H9 (cell line): ENCODE data around the gene MLANA. TPM values are rescaled to one million over a fixed set of nuclear protein-coding genes. Genes with fewer than 3 reads are reported as not detected.
A peak's percentile ranks its signal among the peaks of the same experiment; 100 is the strongest.

Experiments used
- DNase-seq: peaks from one replicate; pipeline ENCODE4 v3.0.0-alpha.2; 2017
- H2AFZ ChIP-seq: one replicate; pipeline ENCODE4 v1.6.1; 2013; ENCODE audit warnings: mild to moderate bottlenecking, low read length, control low read depth, moderate library complexity
- H2AK5ac ChIP-seq: 2 replicates; pipeline ENCODE4 v1.6.1; 2013; ENCODE audit warnings: low read length, control low read depth, mixed read lengths; ENCODE audit not compliant: insufficient read length
- H2BK120ac ChIP-seq: one replicate; pipeline ENCODE4 v1.6.1; 2013; ENCODE audit warnings: low read depth, mild to moderate bottlenecking, low read length, control low read depth, inconsistent platforms; ENCODE audit not compliant: poor library complexity, severe bottlenecking
- H2BK12ac ChIP-seq: 2 replicates; pipeline ENCODE4 v1.6.1; 2013; ENCODE audit warnings: low read length, control low read depth, mixed read lengths, low read depth; ENCODE audit not compliant: insufficient read length
- H2BK15ac ChIP-seq: 2 replicates; pipeline ENCODE4 v1.6.1; 2013; ENCODE audit warnings: low read depth, low read length, control low read depth
- H2BK20ac ChIP-seq: one replicate; pipeline ENCODE4 v1.6.1; 2013; ENCODE audit warnings: low read depth, mild to moderate bottlenecking, low read length, control low read depth, inconsistent platforms; ENCODE audit not compliant: poor library complexity, severe bottlenecking
- H2BK5ac ChIP-seq: 2 replicates; pipeline ENCODE4 v1.6.1; 2013; ENCODE audit warnings: low read length, control low read depth, mixed read lengths; ENCODE audit not compliant: insufficient read length
- H3K14ac ChIP-seq: 2 replicates; pipeline ENCODE4 v1.6.1; 2013; ENCODE audit warnings: low read length, control low read depth; ENCODE audit not compliant: insufficient read depth
- H3K18ac ChIP-seq: 2 replicates; pipeline ENCODE4 v1.6.1; 2013; ENCODE audit warnings: low read depth, mild to moderate bottlenecking, mixed read lengths, low read length, control low read depth; ENCODE audit not compliant: insufficient read length
- H3K23ac ChIP-seq: 2 replicates; pipeline ENCODE4 v1.6.1; 2013; ENCODE audit warnings: low read length, control low read depth, mixed read lengths, low read depth; ENCODE audit not compliant: insufficient read length
- H3K23me2 ChIP-seq: 2 replicates; pipeline ENCODE4 v1.6.1; 2013; ENCODE audit warnings: low read depth, mild to moderate bottlenecking, mixed read lengths, low read length, control low read depth; ENCODE audit not compliant: insufficient read length, poor library complexity, severe bottlenecking
- H3K27ac ChIP-seq: 2 replicates; pipeline ENCODE4 v1.5.1; 2013; ENCODE audit warnings: low read length, control low read depth, mixed read lengths, low read depth; ENCODE audit not compliant: insufficient read length
- H3K27me3 ChIP-seq: 2 replicates; pipeline ENCODE4 v1.6.1; 2013; ENCODE audit warnings: low read length, control low read depth, inconsistent platforms; ENCODE audit not compliant: insufficient read depth
- H3K4ac ChIP-seq: 2 replicates; pipeline ENCODE4 v1.6.1; 2013; ENCODE audit warnings: low read depth, mild to moderate bottlenecking, control low read depth, inconsistent platforms, low read length, moderate library complexity
- H3K4me1 ChIP-seq: 2 replicates; pipeline ENCODE4 v1.6.1; 2013; ENCODE audit warnings: low read length, control low read depth, inconsistent platforms; ENCODE audit not compliant: insufficient read depth
- H3K4me2 ChIP-seq: 2 replicates; pipeline ENCODE4 v1.6.1; 2013; ENCODE audit warnings: low read length, control low read depth, mixed read lengths; ENCODE audit not compliant: insufficient read length, insufficient read depth
- H3K56ac ChIP-seq: 2 replicates; pipeline ENCODE4 v1.6.1; 2013; ENCODE audit warnings: low read depth, mild to moderate bottlenecking, mixed read lengths, low read length, control low read depth; ENCODE audit not compliant: insufficient read length
- H3K79me1 ChIP-seq: 2 replicates; pipeline ENCODE4 v1.6.1; 2013; ENCODE audit warnings: low read depth, mild to moderate bottlenecking, moderate library complexity, low read length, control low read depth, inconsistent platforms; ENCODE audit not compliant: insufficient read depth, poor library complexity, severe bottlenecking
- H3K79me2 ChIP-seq: 2 replicates; pipeline ENCODE4 v1.6.1; 2013; ENCODE audit warnings: low read length, control low read depth, inconsistent platforms; ENCODE audit not compliant: insufficient read depth
- H3K9ac ChIP-seq: 2 replicates; pipeline ENCODE4 v1.6.1; 2013; ENCODE audit warnings: low read length, control low read depth, mixed read lengths; ENCODE audit not compliant: insufficient read length; ENCODE audit errors: extremely low read depth
- H3K9me3 ChIP-seq: one replicate; pipeline ENCODE4 v1.6.1; 2013; ENCODE audit warnings: low read depth, low read length, inconsistent platforms; ENCODE audit not compliant: control insufficient read depth
- H3T11ph ChIP-seq: one replicate; pipeline ENCODE4 v1.6.1; 2013; ENCODE audit warnings: mild to moderate bottlenecking, low read length, control low read depth, inconsistent platforms
- H4K20me1 ChIP-seq: one replicate; pipeline ENCODE4 v1.6.1; 2013; ENCODE audit not compliant: control insufficient read depth, insufficient read length, insufficient read depth
- H4K5ac ChIP-seq: 2 replicates; pipeline ENCODE4 v1.6.1; 2013; ENCODE audit warnings: low read depth, mild to moderate bottlenecking, mixed read lengths, low read length, control low read depth; ENCODE audit not compliant: insufficient read length
- H4K8ac ChIP-seq: replicated peaks from 2 replicates; pipeline ENCODE4 v1.6.1; 2013; ENCODE audit warnings: low read length, control low read depth, mixed read lengths, low read depth; ENCODE audit not compliant: insufficient read length
- H4K91ac ChIP-seq: 2 replicates; pipeline ENCODE4 v1.6.1; 2013; ENCODE audit warnings: low read depth, mild to moderate bottlenecking, moderate library complexity, mixed read lengths, low read length, control low read depth; ENCODE audit not compliant: insufficient read length
- H3K27ac Mint-ChIP-seq, 3 experiments: 2 replicates in 2 of 3; 3 replicates in 1 of 3; pipeline ENCODE4 v1.8.0; 2020 to 2021; ENCODE audit warnings: mixed read lengths in 3 of 3, mild to moderate bottlenecking in 1 of 3, moderate library complexity in 1 of 3
- H3K27me3 Mint-ChIP-seq: 2 replicates; pipeline ENCODE4 v1.8.0; 2021; ENCODE audit warnings: low read depth, mild to moderate bottlenecking, moderate library complexity, mixed read lengths
- H3K36me3 Mint-ChIP-seq, 3 experiments: 2 replicates in 2 of 3; 3 replicates in 1 of 3; pipeline ENCODE4 v1.8.0; 2020 to 2021; ENCODE audit warnings: low read depth in 3 of 3, mixed read lengths in 3 of 3; ENCODE audit not compliant: insufficient read depth in 1 of 3
- H3K4me1 Mint-ChIP-seq, 2 experiments: 2 replicates each; pipeline ENCODE4 v1.8.0; 2020; ENCODE audit warnings: mixed read lengths in 2 of 2
- H3K4me3 Mint-ChIP-seq, 2 experiments: 2 replicates in 1 of 2; 3 replicates in 1 of 2; pipeline ENCODE4 v1.8.0; 2020 to 2021; ENCODE audit warnings: mild to moderate bottlenecking in 2 of 2, mixed read lengths in 2 of 2, moderate library complexity in 1 of 2
- H3K9me3 Mint-ChIP-seq, 2 experiments: 2 replicates in 1 of 2; 3 replicates in 1 of 2; pipeline ENCODE4 v1.8.0; 2020; ENCODE audit warnings: mild to moderate bottlenecking in 2 of 2, mixed read lengths in 2 of 2, moderate library complexity in 1 of 2
- WGBS: extraction: QIAGEN DNeasy Blood & Tissue Kit; methylation state at CpG from one replicate; pipeline ENCODE4 v1.1.7; 2013; ENCODE audit warnings: missing lambda C conversion rate, low lambda C conversion rate, mixed read lengths; ENCODE audit not compliant: insufficient read length; ENCODE audit errors: extremely low coverage; 5-methylcytosine and 5-hydroxymethylcytosine counted together
- total RNA-seq: library from RNA; stranded (reverse); gene quantifications from 2 replicates; pipeline ENCODE4 v1.2.1, GENCODE V29; 2021
- TF ChIP-seq, protein P1 (sequence below): fragments of 200-600 bp; sonication (generic); conservative IDR thresholded peaks from 3 replicates; pipeline ENCODE4 v1.8.0; 2021; ENCODE audit warnings: antibody characterized with exemption, mild to moderate bottlenecking

MLANA gene
- total RNA-seq, 1 experiment from 2014 or later, result not detected

DNA sequence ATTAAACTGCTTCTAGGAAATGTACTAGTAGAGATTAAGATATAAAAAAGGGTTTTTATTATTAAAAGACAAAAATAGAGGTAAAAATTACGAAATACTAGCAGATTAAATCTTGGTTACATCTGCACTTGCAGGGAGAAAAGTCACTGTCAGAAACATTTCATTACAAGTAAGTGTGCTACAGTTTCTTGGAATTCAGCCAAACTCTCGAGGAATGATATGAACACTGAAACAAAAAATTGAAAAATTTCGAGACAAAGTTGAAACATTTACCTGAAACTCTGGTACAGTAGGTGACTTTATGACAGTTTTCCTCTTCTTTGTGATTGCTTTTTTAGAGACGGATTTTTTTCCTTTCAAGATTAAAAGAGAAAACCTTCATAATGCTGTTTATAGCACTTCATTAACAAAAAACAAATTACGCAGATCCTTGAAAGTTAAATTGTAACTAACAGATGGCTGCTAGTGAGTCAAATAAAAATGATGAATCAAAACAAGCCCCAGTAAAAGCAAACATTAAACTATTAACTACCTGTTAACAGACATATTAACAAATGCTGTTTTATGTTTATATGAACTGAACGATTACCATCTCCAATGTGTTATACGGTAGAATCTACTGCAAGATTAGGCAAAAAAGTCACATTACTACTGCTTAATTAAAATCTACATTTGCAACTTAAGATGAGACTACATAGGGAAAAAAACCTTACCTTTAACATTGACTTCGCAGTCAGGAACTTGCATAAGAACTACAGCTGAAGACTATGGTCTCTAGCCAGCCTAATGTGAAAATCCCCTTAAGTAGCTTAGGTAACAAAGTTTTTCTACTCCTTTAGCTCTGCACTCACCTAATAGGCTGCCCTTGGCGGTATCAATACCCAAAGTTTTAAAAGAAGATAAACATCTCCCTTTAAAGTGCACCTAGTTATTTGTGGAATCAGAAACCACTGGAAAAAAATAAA lies 63.3 kb downstream of the MLANA start:
- no peak overlapping the region for H3K27ac ChIP-seq
- Mint-ChIP-seq H3K36me3 (no peaks in the 10 kb centered on the region), H3K27ac (0 out of 7 replicates have a peak overlapping the region, but pooled peaks of 1 of the 3 experiments have one; percentile 8), H3K27me3 (no peaks in the 10 kb centered on the region), H3K9me3 (no peaks in the 10 kb centered on the region), H3K4me1 (peaks cover 2 to 4% of the 10 kb centered on the region in 2 experiments; a peak in 3 of 4 replicates), H3K4me3 (no peak overlapping the region)
- no peak overlapping the region for H2BK12ac ChIP-seq
- H4K20me1 ChIP-seq, result no peaks in the 10 kb centered on the region
- H4K8ac ChIP-seq, result no peak overlapping the region
- TF ChIP-seq, protein P1, sequence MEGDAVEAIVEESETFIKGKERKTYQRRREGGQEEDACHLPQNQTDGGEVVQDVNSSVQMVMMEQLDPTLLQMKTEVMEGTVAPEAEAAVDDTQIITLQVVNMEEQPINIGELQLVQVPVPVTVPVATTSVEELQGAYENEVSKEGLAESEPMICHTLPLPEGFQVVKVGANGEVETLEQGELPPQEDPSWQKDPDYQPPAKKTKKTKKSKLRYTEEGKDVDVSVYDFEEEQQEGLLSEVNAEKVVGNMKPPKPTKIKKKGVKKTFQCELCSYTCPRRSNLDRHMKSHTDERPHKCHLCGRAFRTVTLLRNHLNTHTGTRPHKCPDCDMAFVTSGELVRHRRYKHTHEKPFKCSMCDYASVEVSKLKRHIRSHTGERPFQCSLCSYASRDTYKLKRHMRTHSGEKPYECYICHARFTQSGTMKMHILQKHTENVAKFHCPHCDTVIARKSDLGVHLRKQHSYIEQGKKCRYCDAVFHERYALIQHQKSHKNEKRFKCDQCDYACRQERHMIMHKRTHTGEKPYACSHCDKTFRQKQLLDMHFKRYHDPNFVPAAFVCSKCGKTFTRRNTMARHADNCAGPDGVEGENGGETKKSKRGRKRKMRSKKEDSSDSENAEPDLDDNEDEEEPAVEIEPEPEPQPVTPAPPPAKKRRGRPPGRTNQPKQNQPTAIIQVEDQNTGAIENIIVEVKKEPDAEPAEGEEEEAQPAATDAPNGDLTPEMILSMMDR, result no peak
- no peak overlapping the region for H2AK5ac ChIP-seq
- no peak overlapping the region for H4K91ac ChIP-seq
- no peak overlapping the region for H2BK5ac ChIP-seq
- H3K79me1 ChIP-seq, result no peaks in the 10 kb centered on the region
- H3K9ac ChIP-seq, result no peak overlapping the region
- H4K5ac ChIP-seq, result no peak overlapping the region
- H3T11ph ChIP-seq, result no peak overlapping the region
- H3K27me3 ChIP-seq, result no peaks in the 10 kb centered on the region
- no peak overlapping the region for H2BK15ac ChIP-seq
- no peak overlapping the region for H2BK120ac ChIP-seq
- no peak for DNase-seq
- H3K4me1 ChIP-seq, result no peaks in the 10 kb centered on the region
- no peak overlapping the region for H3K56ac ChIP-seq
- H3K4me2 ChIP-seq, result no peak overlapping the region
- no peak overlapping the region for H3K14ac ChIP-seq
- H3K23me2 ChIP-seq, result no peaks in the 10 kb centered on the region
- no peak overlapping the region for H2AFZ ChIP-seq
- no peaks in the 10 kb centered on the region for H3K79me2 ChIP-seq
- H3K9me3 ChIP-seq, result no peaks in the 10 kb centered on the region
- no peak overlapping the region for H3K4ac ChIP-seq
- no CpG with 5 or more reads among the region's 9 CpGs for WGBS
- peak overlapping the region; percentile 49 for H2BK20ac ChIP-seq
- no peak overlapping the region for H3K18ac ChIP-seq
- H3K23ac ChIP-seq, result no peak overlapping the region
